GM21619 (cell line): ENCODE results near the gene GPS1.

ENCODE experiments used
- ATAC-seq: cut with Tn5 transposase; IDR thresholded peaks from one replicate; pipeline ENCODE4 v1.9.1; 2021; ENCODE audit not compliant: unreplicated experiment

GPS1 gene

GRCh38 chr17:82056729-82057621, 5.3 kb downstream of the GPS1 start:
- ATAC-seq = no peak

GRCh38 chr17:82058230-82058854, 6.6 kb downstream of the GPS1 start:
- no peak for ATAC-seq

- no peak for ATAC-seq
Observed at GRCh38 chr17:82058855-82059249, 7.2 kb downstream of the GPS1 start.

DNA sequence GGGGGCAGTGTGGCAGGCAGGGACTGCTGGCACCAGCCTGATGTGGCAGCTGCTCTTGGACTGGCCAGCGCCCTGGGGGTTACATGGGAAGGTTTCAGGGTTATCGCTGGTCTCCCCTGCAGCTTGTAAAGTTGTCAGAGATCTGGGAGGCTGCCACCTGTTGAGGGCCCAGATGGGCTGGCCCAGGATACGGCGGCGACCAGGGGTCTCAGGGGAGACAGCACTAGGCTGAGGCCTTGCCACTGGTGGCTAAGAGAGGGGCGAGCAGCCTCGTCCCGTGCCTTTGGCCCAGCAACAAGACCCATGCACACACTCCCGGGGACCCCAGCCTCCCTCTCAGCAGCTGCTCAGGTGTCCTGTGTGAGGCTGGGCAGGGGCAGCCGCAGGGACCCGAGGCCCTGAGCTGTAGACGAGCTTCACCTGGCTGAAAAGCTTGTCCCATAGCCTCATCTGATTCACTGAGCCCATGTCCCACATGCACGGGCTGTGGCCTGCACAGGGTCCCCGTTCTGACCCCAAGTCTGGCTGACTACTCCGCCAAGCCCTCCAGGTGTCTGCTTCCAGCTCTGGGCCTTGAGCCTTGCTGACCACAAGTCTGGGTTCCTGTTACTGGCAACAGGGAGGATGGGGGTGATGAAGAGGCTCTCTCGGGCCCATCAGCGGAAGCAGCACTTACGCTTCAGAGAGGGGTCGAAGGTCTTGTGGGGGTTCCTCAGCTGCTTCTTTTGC, 7.7 kb downstream of the GPS1 start:
- no peak for ATAC-seq

- no peak for ATAC-seq
Observed at GRCh38 chr17:82060001-82060380, 8.3 kb downstream of the GPS1 start.

DNA sequence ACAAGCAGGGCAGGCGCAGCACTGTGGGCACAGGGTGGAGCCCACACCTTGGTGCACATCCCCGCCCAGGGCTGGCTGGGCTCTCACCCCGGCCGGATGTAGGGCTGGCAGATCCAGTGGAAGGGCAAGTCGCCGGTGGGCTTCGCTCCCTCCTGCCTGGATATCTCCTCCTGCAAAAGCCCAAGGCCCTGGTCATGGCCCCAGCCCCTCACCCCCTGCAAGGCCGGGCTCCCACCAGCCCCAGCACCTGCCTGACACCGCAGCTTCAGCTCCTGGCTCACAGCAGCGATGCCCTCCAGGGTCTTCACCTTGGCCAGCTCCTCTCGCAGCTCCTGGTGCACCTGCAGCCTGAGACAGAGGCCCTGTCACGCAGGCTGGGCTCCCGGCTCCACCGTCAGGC, 8.9 kb downstream of the GPS1 start:
- ATAC-seq = no peak

DNA sequence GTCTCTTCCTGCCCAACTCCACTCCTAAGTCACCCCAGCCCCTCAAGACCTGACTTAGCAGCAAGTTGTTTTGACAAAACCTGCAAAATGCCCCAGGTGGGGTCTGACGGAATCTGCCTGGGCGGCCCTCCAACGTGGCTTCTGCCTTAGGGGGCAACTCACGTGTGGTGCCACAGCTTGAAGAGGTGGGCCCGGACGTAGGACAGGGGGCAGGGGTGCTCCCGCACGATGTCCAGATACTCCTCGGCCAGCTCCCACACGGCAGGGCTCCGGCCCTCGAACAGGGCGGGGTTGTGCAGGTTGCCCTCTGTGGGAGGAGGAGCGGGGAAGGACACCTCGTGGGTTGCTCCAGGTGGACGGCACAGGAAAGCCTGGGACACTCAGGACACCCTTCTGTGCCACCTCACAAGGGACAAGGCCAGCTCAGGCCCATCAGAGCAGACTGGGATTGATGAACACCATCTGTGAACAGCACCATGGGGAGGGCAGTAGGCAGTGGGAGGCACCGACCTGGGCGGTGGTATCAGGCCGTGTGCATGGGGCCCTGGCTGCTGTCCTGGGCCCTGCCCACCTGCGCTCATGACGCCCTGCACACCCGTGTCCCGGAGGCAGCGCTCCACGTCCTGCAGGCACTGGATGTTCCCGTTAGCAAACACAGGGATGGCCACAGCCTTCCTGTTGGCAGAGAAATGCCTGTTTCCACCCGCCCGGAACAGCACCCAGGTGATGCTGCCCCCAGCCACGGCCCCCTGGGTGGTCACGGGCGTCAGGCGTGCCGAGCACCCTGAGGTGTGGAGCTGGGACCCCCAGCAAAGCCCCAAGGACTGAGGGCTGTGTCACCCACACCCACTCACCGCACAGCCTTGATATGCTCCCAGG, 9.6 kb downstream of the GPS1 start:
- no peak for ATAC-seq

- ATAC-seq = no peak
Observed at GRCh38 chr17:82062076-82062983, 10.6 kb downstream of the GPS1 start.

DNA sequence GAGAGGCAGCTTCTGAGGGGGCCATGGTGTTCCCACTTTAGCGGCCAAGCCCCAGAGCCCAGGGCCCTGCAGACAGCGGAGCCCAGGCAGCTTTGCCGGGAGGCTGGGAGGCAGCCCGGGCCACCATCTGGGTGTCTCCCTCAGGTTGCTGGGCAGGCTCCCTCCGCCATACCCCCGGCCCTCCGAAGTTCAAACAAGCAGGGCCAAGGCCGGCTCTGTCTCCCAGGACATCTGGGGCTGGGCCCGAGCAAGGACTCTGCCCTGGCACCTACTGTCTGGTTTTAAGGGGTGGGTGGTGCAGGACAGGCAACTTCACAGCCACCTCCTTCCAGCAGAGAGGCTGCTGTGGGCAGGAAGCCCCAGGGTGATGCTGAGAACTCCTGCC, 11.3 kb downstream of the GPS1 start:
- ATAC-seq = no peak

- ATAC-seq = no peak
Observed at GRCh38 chr17:82063424-82064415, 12.0 kb downstream of the GPS1 start.

GRCh38 chr17:82064433-82065192, 12.9 kb downstream of the GPS1 start:
- ATAC-seq = no peak

- peak; percentile 27 for ATAC-seq
Observed at GRCh38 chr17:82065193-82065637, 13.5 kb downstream of the GPS1 start.

GRCh38 chr17:82065638-82066303, 14.1 kb downstream of the GPS1 start, which contains the start of gene DUS1L:
Gene DUS1L, minus strand, starts transcription at chr17:82065804. Its CDS starts 745 bp downstream, at chr17:82065059.
- ATAC-seq = peak; percentile 47

- ATAC-seq = no peak
Observed at GRCh38 chr17:82070611-82071010, 18.9 kb downstream of the GPS1 start.

- no peak for ATAC-seq
Observed at GRCh38 chr17:82072827-82073226, 21.1 kb downstream of the GPS1 start.

DNA sequence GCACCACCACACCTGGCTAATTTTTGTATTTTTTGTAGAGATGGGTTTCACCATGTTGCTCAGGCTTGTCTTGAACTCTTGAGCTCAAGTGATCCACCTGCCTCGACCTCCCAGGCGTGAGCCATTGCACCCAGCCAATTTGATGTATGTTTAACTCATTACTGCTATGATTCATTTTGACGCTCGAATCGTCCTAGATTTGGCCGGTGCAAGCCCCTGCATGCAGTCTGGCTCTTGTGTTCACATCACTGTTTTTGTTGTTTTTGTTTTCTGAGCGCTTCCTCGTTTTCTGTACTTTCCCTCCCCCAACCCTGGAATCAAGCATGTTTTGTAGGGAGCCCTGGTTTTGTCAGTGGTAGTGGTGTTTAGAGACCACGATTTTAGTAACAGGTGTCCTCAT, 21.7 kb downstream of the GPS1 start:
- ATAC-seq = no peak
